GM21390 (cell line): Measurements from ENCODE around the gene KCNMA1.

Experiments used
- ATAC-seq: cut with Tn5 transposase; IDR thresholded peaks from one replicate; pipeline ENCODE4 v1.9.1; 2021; ENCODE audit not compliant: unreplicated experiment

The KCNMA1 gene

DNA sequence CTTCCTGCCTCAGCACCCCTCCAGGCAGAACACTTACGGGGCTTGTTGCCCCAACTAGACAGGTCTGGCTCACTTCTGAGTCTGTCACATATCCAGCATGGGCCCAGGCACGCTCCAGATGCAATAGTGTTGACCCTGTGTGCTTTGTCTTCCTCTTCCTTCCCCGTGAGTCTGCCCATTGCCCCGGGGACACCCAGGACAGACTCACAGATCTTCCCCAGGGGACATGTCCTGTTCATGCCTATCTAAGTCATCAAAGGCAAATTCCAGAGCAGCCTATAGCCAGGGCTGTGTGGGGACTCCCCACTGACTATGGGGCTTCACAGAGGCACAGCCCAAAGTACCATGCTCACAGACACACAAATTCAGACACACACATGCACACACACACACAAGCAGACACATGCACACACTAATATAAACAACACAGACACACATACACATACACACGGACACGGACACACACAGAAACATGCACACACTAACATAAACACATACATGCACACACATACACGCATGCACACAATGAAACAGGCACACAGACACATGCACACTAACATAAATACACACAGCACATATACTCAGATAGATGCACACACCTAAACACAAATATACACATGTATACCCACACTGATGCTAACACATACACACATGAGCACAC lies 175.8 kb downstream of the KCNMA1 start:
- ATAC-seq: no peak

DNA sequence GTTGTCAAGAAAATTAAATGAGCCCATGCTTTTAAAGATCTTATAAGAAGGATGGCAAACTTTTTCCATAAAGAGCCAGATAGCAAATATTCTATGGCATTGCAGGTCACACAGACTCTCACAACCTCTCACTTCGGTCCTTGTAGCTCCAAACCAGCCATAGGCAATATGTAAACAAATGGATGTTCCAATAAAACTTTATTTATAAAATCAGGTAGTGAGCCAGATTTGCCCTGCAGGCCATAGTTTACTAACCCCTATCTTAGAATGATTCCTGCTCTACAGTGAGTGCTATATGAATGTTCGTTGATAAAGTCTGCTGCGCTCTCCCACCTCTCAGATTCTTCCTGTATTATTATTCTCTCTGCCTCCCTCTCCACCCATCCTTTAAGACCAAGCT lies 177.7 kb downstream of the KCNMA1 start:
- no peak for ATAC-seq

DNA sequence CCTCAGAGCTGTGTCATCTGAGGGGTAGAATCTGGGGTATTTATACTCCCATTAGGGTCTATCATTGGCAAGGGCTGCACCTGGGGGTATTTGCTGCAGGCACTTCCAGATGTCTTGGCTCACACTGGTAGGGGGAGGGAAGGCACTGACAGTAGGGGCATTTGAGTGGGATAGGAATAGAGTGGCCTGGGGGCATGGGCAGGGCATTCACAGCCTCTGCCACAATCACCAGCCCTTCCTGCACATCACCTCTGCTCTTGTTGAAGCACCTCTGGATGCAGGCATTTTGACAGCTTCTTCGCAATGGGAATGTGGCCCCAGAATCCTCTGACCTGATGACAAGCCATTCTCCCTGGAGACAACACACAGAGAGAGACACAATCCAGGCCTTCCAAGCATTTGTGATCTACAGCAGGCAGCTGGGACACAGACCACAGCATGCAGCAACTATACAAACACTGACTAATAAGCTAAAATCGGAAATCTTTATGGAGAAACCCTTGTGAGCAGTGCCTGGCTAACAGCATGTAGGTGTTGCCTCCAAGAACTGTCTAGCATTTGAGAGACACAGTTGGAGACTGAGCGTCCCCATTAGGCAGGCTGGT lies 178.5 kb downstream of the KCNMA1 start:
- no peak for ATAC-seq

GRCh38 chr10:77457721-77458120 lies 179.9 kb downstream of the KCNMA1 start:
- no peak for ATAC-seq

- no peak for ATAC-seq
These were observed 180.3 kb downstream of the KCNMA1 start for GRCh38 chr10:77457266-77457665.

- no peak for ATAC-seq
These were observed 181.2 kb downstream of the KCNMA1 start for GRCh38 chr10:77456414-77456813.

DNA sequence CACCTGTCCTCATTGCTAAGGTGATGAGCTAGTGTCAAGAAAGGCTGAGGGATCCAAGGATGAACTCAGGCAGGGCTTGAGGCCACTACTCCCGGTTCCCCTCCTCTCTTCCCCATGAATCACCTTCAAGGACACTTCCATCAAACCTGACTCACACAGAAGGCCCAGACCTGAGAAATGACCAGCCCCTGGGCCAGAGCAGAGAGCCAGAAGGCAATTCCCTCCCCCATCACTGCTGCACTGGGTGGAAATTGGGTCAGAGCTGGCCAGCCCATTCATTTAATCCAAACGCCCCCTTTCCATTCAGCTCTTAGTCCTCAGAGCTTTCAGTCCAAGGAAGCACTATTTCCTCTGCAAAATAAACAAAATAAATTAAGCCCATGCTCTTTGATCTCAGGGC lies 182.0 kb downstream of the KCNMA1 start:
- no peak for ATAC-seq

DNA sequence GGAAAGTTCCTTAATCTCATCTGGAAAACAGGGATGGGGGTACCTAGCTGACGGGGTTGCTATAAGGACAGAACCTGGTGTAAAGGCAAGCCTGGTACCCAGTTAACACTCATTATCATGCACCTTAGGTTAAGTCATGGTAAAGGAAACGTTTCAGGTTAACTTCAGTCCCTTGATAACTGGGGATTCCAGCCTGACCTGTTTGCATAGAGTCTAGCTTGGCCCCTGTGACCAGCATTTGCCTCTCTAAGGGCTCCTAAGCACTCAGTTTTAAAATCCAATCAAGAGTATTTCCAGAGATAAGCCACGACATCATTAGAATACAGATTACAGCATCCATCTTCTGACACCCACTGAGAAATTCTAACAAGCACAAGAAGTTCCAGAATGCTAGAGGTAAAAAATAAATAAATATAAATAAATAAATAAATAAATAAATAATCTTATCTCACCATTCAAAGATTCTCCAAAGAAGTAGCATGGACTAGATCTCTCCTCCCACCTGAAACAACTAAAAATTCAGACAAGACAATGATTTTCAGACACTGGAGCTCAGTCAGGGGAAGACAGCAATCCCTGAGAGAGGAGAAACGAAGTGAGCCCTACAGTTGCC lies 184.6 kb downstream of the KCNMA1 start:
- no peak for ATAC-seq

DNA sequence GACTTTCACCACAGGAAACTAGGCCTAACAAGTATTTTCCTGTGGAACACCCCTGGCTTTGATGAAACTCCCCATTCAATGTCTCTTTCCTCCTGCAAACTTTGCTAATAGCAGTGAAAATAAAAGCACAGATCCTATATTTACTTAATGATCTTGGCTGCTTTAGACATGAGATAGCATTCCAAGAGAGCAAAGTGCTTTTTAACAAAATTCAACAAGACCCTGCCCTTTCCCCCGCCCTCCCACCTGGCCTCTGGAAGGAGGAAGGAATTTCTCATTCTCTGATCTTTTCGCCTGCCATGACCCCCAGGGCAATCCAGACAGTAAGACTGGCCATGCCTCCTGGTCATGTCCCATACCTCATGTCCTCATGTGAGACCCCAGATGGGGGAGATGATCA lies 185.7 kb downstream of the KCNMA1 start:
- no peak for ATAC-seq

- no peak for ATAC-seq
These were observed 189.4 kb downstream of the KCNMA1 start for GRCh38 chr10:77448226-77448625.

DNA sequence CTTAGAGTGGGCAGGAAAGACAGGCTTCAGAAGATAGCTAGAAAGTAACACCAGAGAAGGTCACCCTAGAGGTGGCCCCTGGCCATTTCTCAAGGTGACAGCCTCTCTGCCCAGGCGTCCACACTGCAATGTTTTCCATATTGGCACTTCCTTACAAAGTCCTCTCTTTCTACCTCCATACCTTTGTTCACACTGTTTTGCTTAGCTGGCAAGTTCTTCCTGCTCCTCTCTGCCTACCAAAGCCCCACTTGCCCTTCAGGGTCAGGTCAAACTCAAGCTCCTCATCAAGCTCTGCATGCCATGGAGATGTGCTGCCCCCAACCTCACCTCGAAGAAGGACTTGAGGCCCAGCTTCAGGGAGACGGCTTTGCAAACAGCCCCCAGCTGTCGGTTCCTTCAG lies 190.9 kb downstream of the KCNMA1 start:
- no peak for ATAC-seq

- no peak for ATAC-seq
These were observed 192.1 kb downstream of the KCNMA1 start for GRCh38 chr10:77445547-77445946.

- ATAC-seq: no peak
These were observed 193.6 kb downstream of the KCNMA1 start for GRCh38 chr10:77444041-77444440.

- no peak for ATAC-seq
These were observed 194.9 kb downstream of the KCNMA1 start for GRCh38 chr10:77442699-77443189.

GRCh38 chr10:77441353-77442166 lies 196.0 kb downstream of the KCNMA1 start:
- no peak for ATAC-seq

- no peak for ATAC-seq
These were observed 201.2 kb downstream of the KCNMA1 start for GRCh38 chr10:77436257-77436975.

- no peak for ATAC-seq
These were observed 204.1 kb downstream of the KCNMA1 start for GRCh38 chr10:77433546-77433945.

- ATAC-seq: no peak
These were observed 205.4 kb downstream of the KCNMA1 start for GRCh38 chr10:77431980-77432797.

GRCh38 chr10:77431209-77431611 lies 206.4 kb downstream of the KCNMA1 start:
- no peak for ATAC-seq

DNA sequence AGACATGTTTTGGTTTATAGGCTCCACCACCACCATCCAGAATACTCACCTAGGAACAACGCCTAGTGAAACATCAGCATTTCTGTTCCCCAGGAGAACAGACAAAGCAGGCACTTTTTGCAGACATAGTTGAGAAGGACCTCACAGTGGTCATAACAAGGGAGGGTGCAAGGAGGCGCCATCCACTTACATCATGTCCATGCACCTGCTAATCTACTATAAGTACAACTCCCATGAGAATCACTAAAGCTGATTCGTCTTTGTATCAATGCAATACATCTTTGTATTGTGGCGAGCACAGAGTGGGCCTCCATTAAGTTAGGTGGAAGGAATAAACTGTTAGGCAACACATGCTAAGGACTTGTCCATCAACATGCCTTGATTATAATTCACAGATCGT lies 207.1 kb downstream of the KCNMA1 start:
- no peak for ATAC-seq
